ENCODE data around the gene UQCC2. TPM values are rescaled to one million over a fixed set of nuclear protein-coding genes. Genes with fewer than 3 reads are reported as not detected.

The UQCC2 gene
- total RNA-seq, 1 donor from 2014 or later = 34.9 TPM

- DNase-seq (ENCODE audit: low spot score) = no peak
- no peak for ATAC-seq
These were observed 1.8 kb downstream of the UQCC2 start for GRCh38 chr6:33709605-33710295.

GRCh38 chr6:33708516-33709204 lies 2.8 kb downstream of the UQCC2 start:
- no peak for DNase-seq (ENCODE audit: low spot score)
- no peak for ATAC-seq

- ATAC-seq = no peak
These were observed 3.7 kb downstream of the UQCC2 start for GRCh38 chr6:33707771-33708170.

GRCh38 chr6:33705955-33706725 lies 5.4 kb downstream of the UQCC2 start:
- DNase-seq (ENCODE audit: low spot score) = no peak

More at GRCh38 chr6:33707771-33708170, 3.7 kb downstream of the UQCC2 start:
- no peak for DNase-seq (ENCODE audit: low spot score)

GRCh38 chr6:33705268-33705885 lies 6.1 kb downstream of the UQCC2 start:
- ATAC-seq (no peak), DNase-seq (ENCODE audit: low spot score) (no peak)

More at GRCh38 chr6:33705955-33706725, 5.4 kb downstream of the UQCC2 start:
- ATAC-seq = no peak

GRCh38 chr6:33704215-33705066 lies 7.1 kb downstream of the UQCC2 start:
- no peak for DNase-seq (ENCODE audit: low spot score)
- ATAC-seq = peak; percentile 26

- ATAC-seq (peak; percentile 68), DNase-seq (ENCODE audit: low spot score) (no peak)
These were observed 9.0 kb downstream of the UQCC2 start for GRCh38 chr6:33702345-33702977.

GRCh38 chr6:33700391-33701050 lies 11.0 kb downstream of the UQCC2 start:
- DNase-seq (ENCODE audit: low spot score) = no peak
- ATAC-seq = peak; percentile 43

- ATAC-seq (no peak), DNase-seq (ENCODE audit: low spot score) (no peak)
These were observed 11.8 kb downstream of the UQCC2 start for GRCh38 chr6:33699739-33700138.

GRCh38 chr6:33699131-33699530 lies 12.4 kb downstream of the UQCC2 start:
- DNase-seq (ENCODE audit: low spot score) = no peak
- no peak for ATAC-seq

- ATAC-seq (no peak), DNase-seq (ENCODE audit: low spot score) (no peak)
These were observed 13.0 kb downstream of the UQCC2 start for GRCh38 chr6:33698494-33698893.

GRCh38 chr6:33697845-33698244 lies 13.7 kb downstream of the UQCC2 start:
- DNase-seq (ENCODE audit: low spot score) (no peak), ATAC-seq (no peak)

- ATAC-seq (peak; percentile 37), DNase-seq (ENCODE audit: low spot score) (no peak)
These were observed 14.7 kb downstream of the UQCC2 start for GRCh38 chr6:33696548-33697518.

- no peak for ATAC-seq
- DNase-seq (ENCODE audit: low spot score) = no peak
These were observed 15.4 kb downstream of the UQCC2 start for GRCh38 chr6:33696076-33696475.

- DNase-seq (ENCODE audit: low spot score) = no peak
- ATAC-seq = no peak
These were observed 16.0 kb downstream of the UQCC2 start for GRCh38 chr6:33695451-33695887.

GRCh38 chr6:33694977-33695376 lies 16.5 kb downstream of the UQCC2 start:
- DNase-seq (ENCODE audit: low spot score) (no peak), ATAC-seq (no peak)

- DNase-seq (ENCODE audit: low spot score) (no peak), ATAC-seq (no peak)
These were observed 17.0 kb downstream of the UQCC2 start for GRCh38 chr6:33694401-33694931.

Data from left lobe of liver (tissue), 2 donors.